ENCODE results near the gene GSC2. TPM values are rescaled to one million over a fixed set of nuclear protein-coding genes. Genes with fewer than 3 reads are reported as not detected.

Gene GSC2
- total RNA-seq = not detected

- Histone ChIP-seq H3K9me3 (peaks cover 0 to 3% (median 0%) of the 10 kb centered on the region in 4 donors), H3K36me3 (no peaks in the 10 kb centered on the region), H3K4me1 (peaks cover 8 to 24% (median 9%) of the 10 kb centered on the region in 4 donors), H3K27me3 (peaks cover 4 to 38% (median 21%) of the 10 kb centered on the region in 4 donors), H3K4me3 (peak within 1 kb of the TSS in 3 of 4 donors; percentile 22 to 40 (median 22)), H3K27ac (no peak within 1 kb of the TSS)
- TF ChIP-seq EP300 (IDR thresholded peaks at IDR 0.05) (no peak), POLR2AphosphoS5 (IDR thresholded peaks at IDR 0.05) (no peak), CTCF (IDR thresholded peaks at IDR 0.05) (no peak), POLR2A (IDR thresholded peaks at IDR 0.05) (no peak)
- ATAC-seq (ENCODE audit: low FRiP score in 2 of 2) (no peak), DNase-seq (peak in 1 of 2 donors; percentile 66)
- 1% methylated on average over 23 of the region's 59 CpGs; no CpG with 5 or more reads in 1 of the 2 donors for WGBS, 2 donors
These were observed at the start of gene GSC2 for GRCh38 chr22:19149991-19150390. Gene GSC2, minus strand, starts transcription at chr22:19150292. Its CDS starts 9 bp downstream, at chr22:19150283.

- TF ChIP-seq EP300 (IDR thresholded peaks at IDR 0.05) = no peak
- TF ChIP-seq POLR2AphosphoS5 (IDR thresholded peaks at IDR 0.05) = no peak
- no peak for TF ChIP-seq POLR2A (IDR thresholded peaks at IDR 0.05)
- TF ChIP-seq CTCF (IDR thresholded peaks at IDR 0.05) = no peak
- Histone ChIP-seq H3K9me3 (no peaks in the 10 kb centered on the region), H3K27me3 (no peaks in the 10 kb centered on the region), H3K27ac (no peak overlapping the region), H3K4me3 (no peak overlapping the region), H3K4me1 (no peaks in the 10 kb centered on the region), H3K36me3 (peaks cover 0 to 25% (median 4%) of the 10 kb centered on the region in 4 donors)
- DNase-seq (no peak), ATAC-seq (ENCODE audit: low FRiP score in 2 of 2) (no peak)
- WGBS, 2 donors = 94 to 96% methylated on average over 5 to 8 of the region's 8 CpGs
These were observed 49.4 kb upstream of the GSC2 start for GRCh38 chr22:19199479-19199878.

- H3K9me3 ChIP-seq = no peaks in the 10 kb centered on the region
- H3K36me3 ChIP-seq = peaks cover 0 to 25% (median 4%) of the 10 kb centered on the region in 4 donors
- no peak for ATAC-seq (ENCODE audit: low FRiP score in 2 of 2)
- DNase-seq = no peak
- WGBS, 2 donors = 88 to 91% methylated on average over 10 of the region's 10 CpGs
- no peak for TF ChIP-seq EP300 (IDR thresholded peaks at IDR 0.05)
- H3K27me3 ChIP-seq = no peaks in the 10 kb centered on the region
- H3K4me3 ChIP-seq = no peak overlapping the region
- no peak overlapping the region for H3K27ac ChIP-seq
- no peaks in the 10 kb centered on the region for H3K4me1 ChIP-seq
These were observed 48.1 kb upstream of the GSC2 start for GRCh38 chr22:19197997-19198865.

- Histone ChIP-seq H3K4me1 (no peaks in the 10 kb centered on the region), H3K36me3 (peaks cover 0 to 25% (median 4%) of the 10 kb centered on the region in 4 donors), H3K27ac (no peak overlapping the region), H3K4me3 (no peak overlapping the region), H3K27me3 (no peaks in the 10 kb centered on the region), H3K9me3 (no peaks in the 10 kb centered on the region)
- 80 to 83% methylated on average over 11 of the region's 11 CpGs for WGBS, 2 donors
- TF ChIP-seq POLR2A (IDR thresholded peaks at IDR 0.05) (no peak), POLR2AphosphoS5 (IDR thresholded peaks at IDR 0.05) (no peak), EP300 (IDR thresholded peaks at IDR 0.05) (no peak), CTCF (IDR thresholded peaks at IDR 0.05) (no peak)
- no peak for ATAC-seq (ENCODE audit: low FRiP score in 2 of 2)
- DNase-seq = no peak
These were observed 46.9 kb upstream of the GSC2 start for GRCh38 chr22:19196841-19197612.

All from upper lobe of left lung (tissue), 6 donors.